Neural progenitor cell (in vitro differentiated cells): ENCODE results near the gene PVALB. TPM values are rescaled to one million over a fixed set of nuclear protein-coding genes. Genes with fewer than 3 reads are reported as not detected.

Experiments used
- DNase-seq: peaks from one replicate; pipeline ENCODE4 v3.0.0-alpha.2; 2016; ENCODE audit warnings: low spot score
- H2AFZ ChIP-seq: fragments of 200-600 bp; sonication (generic); replicated peaks from 2 replicates; pipeline ENCODE4 v1.6.1; 2016; ENCODE audit warnings: antibody characterized with exemption
- H3F3A ChIP-seq: fragments of 200-600 bp; sonication (generic); 2 replicates; pipeline ENCODE4 v1.6.1; 2016; ENCODE audit warnings: antibody characterized with exemption, low read depth
- H3K27ac ChIP-seq: fragments of 200-600 bp; sonication (generic); 2 replicates; pipeline ENCODE4 v1.5.1; 2016; ENCODE audit warnings: mild to moderate bottlenecking
- H3K27me3 ChIP-seq: fragments of 200-600 bp; sonication (generic); 2 replicates; pipeline ENCODE4 v1.6.1; 2016; ENCODE audit warnings: mild to moderate bottlenecking, moderate library complexity
- H3K36me3 ChIP-seq: fragments of 200-600 bp; sonication (generic); 2 replicates; pipeline ENCODE4 v1.5.1; 2016
- H3K4me1 ChIP-seq: fragments of 200-600 bp; sonication (generic); 2 replicates; pipeline ENCODE4 v1.6.1; 2016; ENCODE audit warnings: mixed run types
- H3K4me2 ChIP-seq: fragments of 200-600 bp; sonication (generic); 2 replicates; pipeline ENCODE4 v1.6.1; 2016
- H3K4me3 ChIP-seq: fragments of 200-600 bp; sonication (generic); 2 replicates; pipeline ENCODE4 v1.5.1; 2016
- H3K79me2 ChIP-seq: fragments of 200-600 bp; sonication (generic); 2 replicates; pipeline ENCODE4 v1.6.1; 2016; ENCODE audit warnings: low read depth
- H3K9ac ChIP-seq: fragments of 200-600 bp; sonication (generic); 2 replicates; pipeline ENCODE4 v1.6.1; 2016
- H3K9me3 ChIP-seq: fragments of 200-600 bp; sonication (generic); 2 replicates; pipeline ENCODE4 v1.5.1; 2016; ENCODE audit warnings: low read depth
- H4K20me1 ChIP-seq: fragments of 200-600 bp; sonication (generic); 2 replicates; pipeline ENCODE4 v1.6.1; 2016; ENCODE audit warnings: low read depth
- H3K27ac Mint-ChIP-seq: 3 replicates; pipeline ENCODE4 v1.8.0; 2021; ENCODE audit warnings: mixed read lengths
- H3K27me3 Mint-ChIP-seq: 2 replicates; pipeline ENCODE4 v1.8.0; 2022; ENCODE audit warnings: low read depth, mild to moderate bottlenecking, inconsistent platforms, moderate library complexity, mixed read lengths; ENCODE audit not compliant: insufficient read depth
- H3K36me3 Mint-ChIP-seq: 3 replicates; pipeline ENCODE4 v1.8.0; 2021; ENCODE audit warnings: mixed read lengths
- H3K4me1 Mint-ChIP-seq: 3 replicates; pipeline ENCODE4 v1.8.0; 2021; ENCODE audit warnings: mixed read lengths
- H3K4me3 Mint-ChIP-seq: 3 replicates; pipeline ENCODE4 v1.8.0; 2021; ENCODE audit warnings: mild to moderate bottlenecking, moderate library complexity, mixed read lengths
- H3K9me3 Mint-ChIP-seq: 3 replicates; pipeline ENCODE4 v1.8.0; 2020; ENCODE audit warnings: mixed read lengths
- CTCF ChIP-seq: fragments of 200-600 bp; sonication (generic); IDR thresholded peaks from 2 replicates; pipeline ENCODE4 v1.5.1; 2017; ENCODE audit warnings: antibody characterized with exemption, mild to moderate bottlenecking
- EZH2 ChIP-seq: fragments of 200-600 bp; sonication (generic); IDR thresholded peaks from 2 replicates; pipeline ENCODE4 v1.6.1; 2017; ENCODE audit warnings: antibody characterized with exemption, mild to moderate bottlenecking, moderate library complexity
- EZH2phosphoT487 ChIP-seq: fragments of 200-600 bp; sonication (generic); IDR thresholded peaks from 2 replicates; pipeline ENCODE4 v1.6.1; 2017; ENCODE audit warnings: antibody characterized with exemption
- total RNA-seq: library from RNA; depleted of rRNA; stranded (reverse); fragments of >200 nt; gene quantifications from 2 replicates; pipeline ENCODE4 v1.2.3, GENCODE V29; 2015; ENCODE audit warnings: low replicate concordance

PVALB gene
- total RNA-seq, 1 donor from 2014 or later = not detected

GRCh38 chr22:36860821-36861659, 44.2 kb upstream of the PVALB start, which contains the start of gene NCF4:
NCF4 (plus strand) TSS chr22:36861006; CDS start chr22:36861172, 166 bp downstream.
- Mint-ChIP-seq H3K36me3 (no peaks in the 10 kb centered on the region), H3K27me3 (peaks cover 18% of the 10 kb centered on the region), H3K4me3 (no peak within 1 kb of the TSS), H3K9me3 (peaks cover 2% of the 10 kb centered on the region), H3K4me1 (peaks cover 5% of the 10 kb centered on the region), H3K27ac (no peak within 1 kb of the TSS)
- no peak for TF ChIP-seq EZH2
- Histone ChIP-seq H4K20me1 (no peaks in the 10 kb centered on the region), H3K9me3 (no peaks in the 10 kb centered on the region), H3K4me1 (no peaks in the 10 kb centered on the region), H3K27me3 (peaks cover 38% of the 10 kb centered on the region), H3F3A (no peaks in the 10 kb centered on the region), H3K36me3 (no peaks in the 10 kb centered on the region), H3K4me3 (no peak within 1 kb of the TSS), H3K4me2 (no peak within 1 kb of the TSS), H3K27ac (no peak within 1 kb of the TSS), H3K9ac (no peak within 1 kb of the TSS), H3K79me2 (no peaks in the 10 kb centered on the region), H2AFZ (no peak within 1 kb of the TSS)
- no peak for DNase-seq

- Histone ChIP-seq H3K79me2 (no peaks in the 10 kb centered on the region), H3F3A (no peaks in the 10 kb centered on the region), H3K4me2 (no peak overlapping the region), H3K9ac (no peak overlapping the region), H3K4me1 (no peaks in the 10 kb centered on the region), H3K9me3 (no peaks in the 10 kb centered on the region), H4K20me1 (no peaks in the 10 kb centered on the region), H3K27ac (no peak overlapping the region), H3K4me3 (no peak overlapping the region), H3K27me3 (peaks cover 37% of the 10 kb centered on the region), H3K36me3 (no peaks in the 10 kb centered on the region), H2AFZ (no peak overlapping the region)
- Mint-ChIP-seq H3K27ac (no peak overlapping the region), H3K4me1 (peaks cover 9% of the 10 kb centered on the region), H3K27me3 (peaks cover 16% of the 10 kb centered on the region), H3K4me3 (no peak overlapping the region), H3K9me3 (peaks cover 2% of the 10 kb centered on the region), H3K36me3 (no peaks in the 10 kb centered on the region)
- TF ChIP-seq CTCF = no peak
- no peak for TF ChIP-seq EZH2
- no peak for TF ChIP-seq EZH2phosphoT487
- no peak for DNase-seq
These were observed 43.6 kb upstream of the PVALB start for GRCh38 chr22:36860438-36860820.

GRCh38 chr22:36860017-36860416, 43.2 kb upstream of the PVALB start:
- no peak for DNase-seq
- H3K79me2 ChIP-seq = no peaks in the 10 kb centered on the region

More at GRCh38 chr22:36860017-36860416, 43.2 kb upstream of the PVALB start:
- TF ChIP-seq CTCF (no peak), EZH2phosphoT487 (no peak), EZH2 (no peak)
- Histone ChIP-seq H2AFZ (no peak overlapping the region), H3K9ac (no peak overlapping the region), H3K4me3 (no peak overlapping the region), H3K9me3 (no peaks in the 10 kb centered on the region), H3K27ac (no peak overlapping the region), H3K27me3 (peaks cover 36% of the 10 kb centered on the region), H3K4me2 (no peak overlapping the region), H4K20me1 (no peaks in the 10 kb centered on the region), H3F3A (no peaks in the 10 kb centered on the region), H3K4me1 (no peaks in the 10 kb centered on the region), H3K36me3 (no peaks in the 10 kb centered on the region)
- Mint-ChIP-seq H3K9me3 (peaks cover 2% of the 10 kb centered on the region), H3K4me3 (no peak overlapping the region), H3K27ac (no peak overlapping the region), H3K27me3 (peaks cover 16% of the 10 kb centered on the region), H3K4me1 (peaks cover 9% of the 10 kb centered on the region), H3K36me3 (no peaks in the 10 kb centered on the region)
